ENCODE results near the gene PGRMC2.

PGRMC2 gene

GRCh38 chr4:128311659-128312403 is 24.2 kb upstream of the PGRMC2 start:
- no peak for DNase-seq (ENCODE audit: low read depth)

DNA sequence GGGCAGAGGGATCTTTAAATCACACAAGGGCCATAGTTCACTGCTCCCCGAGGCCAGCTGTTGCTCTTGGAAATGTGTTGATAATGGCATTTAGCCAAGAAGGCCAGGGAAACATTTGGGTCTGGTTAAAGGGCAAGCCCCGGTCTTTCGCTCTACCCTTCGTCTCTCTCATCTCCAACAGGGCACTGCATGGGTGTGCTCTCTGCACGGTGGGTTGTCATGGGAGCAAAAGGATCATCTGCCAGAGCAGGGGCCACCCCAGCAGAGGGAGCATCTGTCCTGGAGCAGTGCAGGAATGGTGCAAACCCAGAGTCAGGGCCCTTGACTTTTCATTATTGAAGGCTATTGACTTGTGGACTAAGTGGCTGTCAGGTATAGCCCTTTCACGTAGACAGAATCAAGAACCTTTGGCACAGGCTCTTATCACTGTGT is 22.7 kb upstream of the PGRMC2 start:
- no peak overlapping the region for H3K4me3 ChIP-seq (ENCODE audit: control insufficient read depth, low read depth, low read length)
- peak; percentile 30 for TF ChIP-seq CTCF (conservative IDR thresholded peaks at IDR 0.05; ENCODE audit: control insufficient read depth, insufficient read depth, low read depth, low read length)
- DNase-seq (ENCODE audit: low read depth) = peak; percentile 34

More at GRCh38 chr4:128311659-128312403, 24.2 kb upstream of the PGRMC2 start:
- no peak overlapping the region for H3K4me3 ChIP-seq (ENCODE audit: control insufficient read depth, low read depth, low read length)
- TF ChIP-seq CTCF (conservative IDR thresholded peaks at IDR 0.05; ENCODE audit: control insufficient read depth, insufficient read depth, low read depth, low read length) = no peak

- TF ChIP-seq CTCF (conservative IDR thresholded peaks at IDR 0.05; ENCODE audit: control insufficient read depth, insufficient read depth, low read depth, low read length) = no peak
- DNase-seq (ENCODE audit: low read depth) = no peak
- no peak overlapping the region for H3K4me3 ChIP-seq (ENCODE audit: control insufficient read depth, low read depth, low read length)
These were observed 22.0 kb upstream of the PGRMC2 start for GRCh38 chr4:128309585-128309984.

DNA sequence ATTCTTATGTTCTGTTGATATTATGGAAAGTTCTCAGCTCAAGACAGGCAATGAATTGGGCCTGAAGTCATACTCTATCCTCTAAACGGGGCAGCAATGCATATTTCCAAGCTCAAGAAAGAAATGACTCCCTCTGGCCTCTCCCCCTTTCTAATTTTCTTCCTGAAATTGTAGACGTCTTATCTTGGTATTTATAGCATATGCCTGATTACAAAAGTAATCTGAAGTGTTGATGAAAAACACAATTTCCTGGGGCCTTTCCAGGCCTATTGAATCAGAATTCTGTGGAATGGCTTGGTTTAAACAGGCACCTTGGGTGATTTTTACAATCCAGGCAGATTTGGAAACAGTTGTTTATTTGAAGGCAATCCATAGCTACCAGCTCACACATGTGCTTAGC is 21.4 kb upstream of the PGRMC2 start:
- no peak for DNase-seq (ENCODE audit: low read depth)
- no peak overlapping the region for H3K4me3 ChIP-seq (ENCODE audit: control insufficient read depth, low read depth, low read length)
- no peak for TF ChIP-seq CTCF (conservative IDR thresholded peaks at IDR 0.05; ENCODE audit: control insufficient read depth, insufficient read depth, low read depth, low read length)

DNA sequence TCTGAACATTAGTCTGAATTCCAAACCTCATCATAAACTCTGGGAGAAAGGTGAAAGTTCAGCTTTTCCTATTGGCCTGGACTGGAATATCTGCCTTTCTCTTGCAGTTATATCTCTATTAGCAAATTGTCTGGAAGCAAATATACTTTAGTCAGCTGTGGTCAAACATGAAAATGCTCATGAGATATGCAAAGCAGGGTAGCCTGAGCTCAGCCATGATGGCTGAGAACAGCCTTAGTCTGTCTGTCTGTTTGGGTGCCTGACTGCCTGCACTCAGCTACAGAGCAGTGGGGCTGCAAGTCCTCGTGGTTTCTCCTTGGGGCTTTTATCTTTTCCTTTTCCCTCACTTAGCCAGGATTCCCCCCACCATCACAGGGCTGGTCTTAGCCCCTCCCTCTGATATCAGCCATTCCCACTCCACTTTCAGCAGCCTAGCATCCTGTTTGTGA is 19.5 kb upstream of the PGRMC2 start:
- no peak for TF ChIP-seq CTCF (conservative IDR thresholded peaks at IDR 0.05; ENCODE audit: control insufficient read depth, insufficient read depth, low read depth, low read length)
- H3K4me3 ChIP-seq (ENCODE audit: control insufficient read depth, low read depth, low read length) = no peak overlapping the region
- no peak for DNase-seq (ENCODE audit: low read depth)

- DNase-seq (ENCODE audit: low read depth) = no peak
- no peak for TF ChIP-seq CTCF (conservative IDR thresholded peaks at IDR 0.05; ENCODE audit: control insufficient read depth, insufficient read depth, low read depth, low read length)
- no peak overlapping the region for H3K4me3 ChIP-seq (ENCODE audit: control insufficient read depth, low read depth, low read length)
These were observed 18.3 kb upstream of the PGRMC2 start for GRCh38 chr4:128305942-128306341.

Measured in fibroblast of mammary gland (primary cell).